K562 (cell line): ENCODE results near the gene POR. TPM values are rescaled to one million over a fixed set of nuclear protein-coding genes. Genes with fewer than 3 reads are reported as not detected.

Source experiments
- BCLAF1 ChIP-seq, 2 experiments: fragments of 450-650 bp in 1 of 2; IDR thresholded peaks; 2 replicates each; pipeline ENCODE4 v1.6.1; 2011 to 2017; ENCODE audit warnings: low read depth in 2 of 2, antibody characterized with exemption in 1 of 2, borderline replicate concordance in 1 of 2, low read length in 1 of 2, mild to moderate bottlenecking in 1 of 2, mixed read lengths in 1 of 2; ENCODE audit not compliant: control insufficient read depth in 1 of 2
- ELF4 ChIP-seq: fragments of 450-650 bp; formaldehyde crosslinking; IDR thresholded peaks from 2 replicates; pipeline ENCODE4 v1.4.0; 2022; ENCODE audit warnings: missing genetic modification characterization
- GABPA ChIP-seq: fragments of 200-800 bp; sonication (Bioruptor generic); conservative IDR thresholded peaks from 2 replicates; pipeline ENCODE4 v1.6.1; 2016; ENCODE audit warnings: low read depth, missing genetic modification characterization, missing compliant biosample characterization
- HDAC8 ChIP-seq: fragments of 450-650 bp; IDR thresholded peaks from 2 replicates; pipeline ENCODE4 v1.6.1; 2016; ENCODE audit warnings: mild to moderate bottlenecking, missing genetic modification characterization, moderate library complexity, missing compliant biosample characterization
- NR1H2 ChIP-seq: sonication (generic); formaldehyde crosslinking; IDR thresholded peaks from 2 replicates; pipeline ENCODE4 v1.4.0; 2020; ENCODE audit warnings: mild to moderate bottlenecking, missing genetic modification reagents
- ZBTB34 ChIP-seq: fragments of 250-450 bp; sonication (Bioruptor Pico); IDR thresholded peaks from 2 replicates; pipeline ENCODE4 v1.8.0; 2021; ENCODE audit warnings: mild to moderate bottlenecking, moderate library complexity
- ZNF318 ChIP-seq, 2 experiments: fragments of 450-650 bp; IDR thresholded peaks; 2 replicates each; pipeline ENCODE4 v1.6.1; 2016; ENCODE audit warnings: mild to moderate bottlenecking in 2 of 2, borderline replicate concordance in 1 of 2, low read depth in 1 of 2, moderate library complexity in 1 of 2
- ZNF41 ChIP-seq: fragments of 250-450 bp; sonication (Bioruptor Pico); conservative IDR thresholded peaks from 2 replicates; pipeline ENCODE4 v1.4.0; 2020; ENCODE audit warnings: mild to moderate bottlenecking
- ZNF584 ChIP-seq: fragments of 200-800 bp; sonication (Bioruptor generic); IDR thresholded peaks from 2 replicates; pipeline ENCODE4 v1.6.1; 2016; ENCODE audit warnings: low read depth, mild to moderate bottlenecking, missing genetic modification characterization, missing compliant biosample characterization
- polyA plus RNA-seq, 8 experiments: library from polyadenylated mRNA; depleted of rRNA in 4 of 8; stranded (reverse) in 5 of 8; unstranded in 3 of 8; fragments of >200 nt; fragmentation: Nextera tagmentation in 2 of 8; fragmentation: Illumina TruSeq in 1 of 8; extraction: Ambion mirVana in 2 of 8; extraction: Trizol in 1 of 8; gene quantifications; 2 replicates each; pipeline versions ENCODE4 v1.2.1 to v1.2.3, GENCODE V29; 2011 to 2014; ENCODE audit warnings: inconsistent platforms in 1 of 8, missing spikeins in 1 of 8
- total RNA-seq, 7 experiments: library from RNA; depleted of rRNA in 6 of 7; stranded (reverse); fragments of >200 nt in 6 of 7; fragmentation: Illumina TruSeq in 2 of 7; extraction: Trizol in 2 of 7; gene quantifications; 2 replicates each; pipeline versions ENCODE4 v1.2.1 to v1.2.3, GENCODE V29; 2011 to 2021; ENCODE audit warnings: low replicate concordance in 1 of 7

The POR gene
- total and polyA plus RNA-seq, 9 of the 15 experiments (the other 6 are each of a cell fraction or from before 2014, with no cell fraction given) = 4.7 to 142 (median 40.8) TPM

GRCh38 chr7:75969704-75970498 is 54.9 kb downstream of the POR start (continued):
- TF ChIP-seq GABPA (tag) (no peak), ELF4 (CRISPR knock-in tag) (no peak), ZNF318 (IDR thresholded peaks at IDR 0.05; ENCODE audit: borderline replicate concordance in 1 of 2, low read depth in 1 of 2) (no peak), BCLAF1 (IDR thresholded peaks at IDR 0.05; ENCODE audit: borderline replicate concordance in 1 of 2, control insufficient read depth in 1 of 2, low read depth in 2 of 2, low read length in 1 of 2) (no peak), NR1H2 (CRISPR knock-in tag) (no peak), ZNF41 (no peak), ZBTB34 (no peak), HDAC8 (tag) (no peak), ZNF584 (no peak)
